ENCODE results near the gene BIN1.

Gene BIN1

DNA sequence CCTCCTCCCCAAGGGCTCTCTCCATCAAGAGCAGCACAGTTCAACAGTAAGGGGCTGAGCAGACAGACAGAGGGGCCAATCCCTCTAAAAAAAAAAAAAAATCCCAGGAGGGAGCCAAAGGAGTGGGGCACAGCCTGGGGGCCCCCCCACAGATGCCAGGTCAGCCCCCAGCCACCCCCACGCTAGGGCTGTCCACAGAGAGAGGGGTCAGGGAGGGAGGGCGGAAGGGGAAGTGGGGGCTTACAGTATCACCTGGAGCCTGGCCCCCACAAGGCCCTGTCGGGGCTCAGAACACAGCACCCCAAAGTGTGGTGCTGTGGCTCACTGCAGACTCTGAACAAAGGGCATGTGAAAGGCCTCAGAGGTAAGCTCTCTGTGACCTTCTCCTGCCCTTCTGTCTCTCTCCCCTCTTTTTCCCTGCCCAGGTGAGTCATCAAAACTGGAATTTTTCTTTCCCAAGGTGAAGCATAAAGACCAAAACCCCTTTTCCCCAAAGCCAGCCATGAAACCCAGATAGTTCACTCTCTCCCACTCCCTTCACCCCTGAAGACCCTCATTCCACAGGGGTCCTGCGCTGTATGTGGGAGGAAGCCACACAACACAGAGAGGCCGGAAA lies 13.9 kb downstream of the BIN1 start:
- H3K27ac ChIP-seq, result no peak overlapping the region
- TF ChIP-seq FOXP2 (optimal IDR thresholded peaks at IDR 0.05; ENCODE audit: control extremely low read depth, extremely low read length, insufficient read depth) (no peak), POLR2AphosphoS5 (IDR thresholded peaks at IDR 0.05; ENCODE audit: borderline replicate concordance, low read depth, low read length) (no peak), EZH2 (IDR thresholded peaks at IDR 0.05) (no peak)
- no peak overlapping the region for H3K9ac ChIP-seq (ENCODE audit: insufficient read length)
- no peak overlapping the region for H3K4me3 ChIP-seq
- no peaks in the 10 kb centered on the region for H3K9me3 ChIP-seq (ENCODE audit: low read depth, low read length)
- H3K36me3 ChIP-seq (ENCODE audit: insufficient read depth, low read length), result no peaks in the 10 kb centered on the region
- no peak for DNase-seq (ENCODE audit: low read depth, low spot score)

- no peak for DNase-seq (ENCODE audit: low read depth, low spot score)
- Histone ChIP-seq H3K9me3 (ENCODE audit: low read depth, low read length) (no peaks in the 10 kb centered on the region), H3K9ac (ENCODE audit: insufficient read length) (no peak overlapping the region), H3K36me3 (ENCODE audit: insufficient read depth, low read length) (no peaks in the 10 kb centered on the region), H3K27ac (no peak overlapping the region), H3K4me3 (no peak overlapping the region)
- TF ChIP-seq FOXP2 (optimal IDR thresholded peaks at IDR 0.05; ENCODE audit: control extremely low read depth, extremely low read length, insufficient read depth) (no peak), POLR2AphosphoS5 (IDR thresholded peaks at IDR 0.05; ENCODE audit: borderline replicate concordance, low read depth, low read length) (no peak), EZH2 (IDR thresholded peaks at IDR 0.05) (no peak)
These were observed 14.6 kb downstream of the BIN1 start for GRCh38 chr2:127092306-127092705.

DNA sequence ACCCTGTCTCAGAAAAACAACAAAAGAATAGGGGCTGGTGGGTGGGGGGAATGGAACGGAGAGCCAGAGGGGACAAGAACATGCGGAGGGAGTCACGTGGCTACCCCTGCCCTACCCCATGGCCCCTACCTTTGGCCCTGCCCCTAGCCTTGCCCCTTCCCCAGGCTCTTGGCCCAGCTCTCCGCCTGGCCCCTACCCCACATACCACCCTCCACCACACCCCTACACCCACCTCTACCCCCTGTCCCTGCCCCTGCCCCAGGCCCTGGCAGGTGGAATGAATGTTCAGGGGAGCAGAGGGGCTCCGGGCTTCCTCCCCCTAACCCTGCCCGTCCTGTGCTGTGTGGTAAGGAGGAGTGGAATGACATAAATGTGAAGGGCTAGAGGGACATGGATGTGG lies 15.1 kb downstream of the BIN1 start:
- Histone ChIP-seq H3K36me3 (ENCODE audit: insufficient read depth, low read length) (no peaks in the 10 kb centered on the region), H3K9me3 (ENCODE audit: low read depth, low read length) (no peaks in the 10 kb centered on the region), H3K9ac (ENCODE audit: insufficient read length) (no peak overlapping the region), H3K27ac (no peak overlapping the region), H3K4me3 (no peak overlapping the region)
- TF ChIP-seq EZH2 (IDR thresholded peaks at IDR 0.05), result no peak
- TF ChIP-seq POLR2AphosphoS5 (IDR thresholded peaks at IDR 0.05; ENCODE audit: borderline replicate concordance, low read depth, low read length), result no peak
- DNase-seq (ENCODE audit: low read depth, low spot score), result no peak

- Histone ChIP-seq H3K4me3 (no peak overlapping the region), H3K9me3 (ENCODE audit: low read depth, low read length) (no peaks in the 10 kb centered on the region), H3K9ac (ENCODE audit: insufficient read length) (no peak overlapping the region), H3K36me3 (ENCODE audit: insufficient read depth, low read length) (no peaks in the 10 kb centered on the region), H3K27ac (no peak overlapping the region)
- TF ChIP-seq FOXP2 (optimal IDR thresholded peaks at IDR 0.05; ENCODE audit: control extremely low read depth, extremely low read length, insufficient read depth) (no peak), POLR2AphosphoS5 (IDR thresholded peaks at IDR 0.05; ENCODE audit: borderline replicate concordance, low read depth, low read length) (no peak), EZH2 (IDR thresholded peaks at IDR 0.05) (no peak)
- DNase-seq (ENCODE audit: low read depth, low spot score), result no peak
These were observed 15.8 kb downstream of the BIN1 start for GRCh38 chr2:127091148-127091547.

DNA sequence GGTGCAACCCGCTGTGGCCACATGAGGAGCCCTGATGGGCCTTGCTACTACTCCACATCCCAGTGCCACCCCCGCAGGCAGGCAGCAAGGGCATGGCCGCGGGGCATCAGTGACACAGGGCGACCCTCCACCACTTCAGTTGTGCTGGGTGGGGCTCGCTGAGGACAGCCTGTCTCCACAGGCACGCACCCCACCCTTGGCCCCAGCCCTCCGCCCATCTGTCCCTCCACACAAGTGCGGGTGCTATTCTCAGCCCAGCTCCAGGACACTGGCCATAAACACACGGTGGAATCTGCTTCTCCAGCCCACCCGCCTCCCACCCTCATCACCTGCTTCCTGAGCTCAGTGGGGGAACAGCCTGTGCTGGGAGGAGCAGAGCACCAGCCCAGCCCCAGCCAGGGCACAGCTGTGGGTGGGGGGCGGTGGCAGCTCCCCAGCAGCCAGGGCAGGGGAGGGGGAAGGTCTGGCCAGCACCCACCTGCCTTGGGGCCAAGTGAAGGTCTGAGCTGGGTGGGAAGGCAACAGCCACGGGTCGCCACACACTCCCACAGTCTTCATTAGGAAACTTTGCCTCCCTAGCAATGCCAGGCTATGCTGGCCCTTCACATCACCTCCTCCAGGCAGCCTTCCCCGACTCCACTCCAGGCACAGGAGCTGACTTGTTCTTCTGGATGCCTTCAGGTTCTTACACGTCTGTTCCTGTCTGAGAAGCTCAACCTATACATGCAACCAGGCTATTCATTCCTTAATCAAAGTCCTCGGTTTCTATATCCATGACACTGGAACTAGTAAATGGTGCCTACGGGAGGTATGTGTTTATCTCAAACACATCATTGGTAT lies 16.5 kb downstream of the BIN1 start:
- Histone ChIP-seq H3K36me3 (ENCODE audit: insufficient read depth, low read length) (no peaks in the 10 kb centered on the region), H3K4me3 (no peak overlapping the region), H3K9ac (ENCODE audit: insufficient read length) (no peak overlapping the region), H3K9me3 (ENCODE audit: low read depth, low read length) (no peaks in the 10 kb centered on the region), H3K27ac (no peak overlapping the region)
- no peak for DNase-seq (ENCODE audit: low read depth, low spot score)
- TF ChIP-seq POLR2AphosphoS5 (IDR thresholded peaks at IDR 0.05; ENCODE audit: borderline replicate concordance, low read depth, low read length) (no peak), EZH2 (IDR thresholded peaks at IDR 0.05) (no peak), FOXP2 (optimal IDR thresholded peaks at IDR 0.05; ENCODE audit: control extremely low read depth, extremely low read length, insufficient read depth) (no peak)

- TF ChIP-seq FOXP2 (optimal IDR thresholded peaks at IDR 0.05; ENCODE audit: control extremely low read depth, extremely low read length, insufficient read depth) (no peak), EZH2 (IDR thresholded peaks at IDR 0.05) (no peak), POLR2AphosphoS5 (IDR thresholded peaks at IDR 0.05; ENCODE audit: borderline replicate concordance, low read depth, low read length) (no peak)
- Histone ChIP-seq H3K27ac (no peak overlapping the region), H3K9ac (ENCODE audit: insufficient read length) (no peak overlapping the region), H3K4me3 (no peak overlapping the region), H3K36me3 (ENCODE audit: insufficient read depth, low read length) (no peaks in the 10 kb centered on the region), H3K9me3 (ENCODE audit: low read depth, low read length) (no peaks in the 10 kb centered on the region)
- no peak for DNase-seq (ENCODE audit: low read depth, low spot score)
These were observed 17.3 kb downstream of the BIN1 start for GRCh38 chr2:127089478-127090235.

DNA sequence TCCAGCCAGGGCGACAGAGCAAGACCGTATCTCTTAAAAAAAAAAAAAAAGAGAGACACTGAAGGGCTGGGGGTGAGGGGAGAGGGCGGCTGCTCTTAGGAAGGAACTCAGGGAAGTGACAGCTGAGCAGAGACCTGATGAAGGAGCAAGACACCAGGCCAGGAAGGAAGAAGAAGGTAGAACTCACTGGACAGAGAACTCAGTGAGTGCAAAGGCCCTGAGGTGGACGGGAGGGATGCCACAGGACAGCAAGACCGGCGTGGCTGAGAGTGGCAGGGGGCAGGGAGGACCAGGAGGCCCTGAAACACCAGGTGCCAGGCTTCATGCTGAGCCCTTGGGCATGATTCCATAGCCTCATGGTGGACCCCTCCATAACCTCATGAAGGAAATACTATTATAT lies 18.2 kb downstream of the BIN1 start:
- Histone ChIP-seq H3K4me3 (no peak overlapping the region), H3K36me3 (ENCODE audit: insufficient read depth, low read length) (no peaks in the 10 kb centered on the region), H3K27ac (no peak overlapping the region), H3K9me3 (ENCODE audit: low read depth, low read length) (no peaks in the 10 kb centered on the region), H3K9ac (ENCODE audit: insufficient read length) (no peak overlapping the region)
- TF ChIP-seq POLR2AphosphoS5 (IDR thresholded peaks at IDR 0.05; ENCODE audit: borderline replicate concordance, low read depth, low read length) (no peak), EZH2 (IDR thresholded peaks at IDR 0.05) (no peak), FOXP2 (optimal IDR thresholded peaks at IDR 0.05; ENCODE audit: control extremely low read depth, extremely low read length, insufficient read depth) (no peak)
- no peak for DNase-seq (ENCODE audit: low read depth, low spot score)

DNA sequence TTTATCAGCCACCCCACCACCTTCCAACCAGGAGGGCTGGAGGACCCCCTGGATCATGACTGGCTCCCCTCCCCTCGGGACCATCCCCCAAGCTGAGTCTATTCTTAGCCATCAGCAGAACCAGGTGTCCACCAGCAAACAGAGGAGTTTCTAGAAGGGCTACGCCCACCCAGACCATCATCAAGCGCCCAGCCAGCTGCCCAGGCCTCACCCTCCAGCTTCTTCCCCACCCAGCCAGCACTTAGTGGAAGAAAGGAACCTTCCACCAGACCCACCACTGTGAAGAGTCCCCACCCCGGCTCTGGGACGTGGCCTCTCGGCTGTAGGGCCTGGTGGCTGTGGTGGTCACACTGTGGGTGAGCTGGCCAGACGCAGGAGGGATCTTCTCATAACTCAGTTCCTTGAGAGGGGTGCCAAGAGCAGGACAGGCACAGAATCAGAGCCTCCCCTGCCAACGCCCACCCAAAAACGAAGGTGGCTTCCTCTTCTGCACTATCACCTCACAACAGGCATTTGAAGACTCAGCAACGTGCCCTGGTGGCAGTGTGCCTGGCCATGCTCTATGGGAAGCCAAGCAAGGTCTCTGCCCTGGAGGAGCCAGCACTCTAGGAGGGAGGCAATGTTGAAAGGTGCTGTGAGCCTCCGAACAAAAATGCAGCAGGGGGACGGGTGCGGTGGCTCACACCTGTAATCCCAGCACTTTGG lies 19.0 kb downstream of the BIN1 start:
- Histone ChIP-seq H3K9ac (ENCODE audit: insufficient read length) (no peak overlapping the region), H3K36me3 (ENCODE audit: insufficient read depth, low read length) (no peaks in the 10 kb centered on the region), H3K27ac (no peak overlapping the region), H3K9me3 (ENCODE audit: low read depth, low read length) (no peaks in the 10 kb centered on the region), H3K4me3 (no peak overlapping the region)
- no peak for TF ChIP-seq EZH2 (IDR thresholded peaks at IDR 0.05)
- no peak for TF ChIP-seq POLR2AphosphoS5 (IDR thresholded peaks at IDR 0.05; ENCODE audit: borderline replicate concordance, low read depth, low read length)
- no peak for TF ChIP-seq FOXP2 (optimal IDR thresholded peaks at IDR 0.05; ENCODE audit: control extremely low read depth, extremely low read length, insufficient read depth)
- no peak for DNase-seq (ENCODE audit: low read depth, low spot score)
